ELF-1 (cell line): ENCODE results near the gene NINJ2.

Experiments
- DNase-seq: peaks from one replicate; pipeline ENCODE4 v3.0.0-alpha.2; 2016; ENCODE audit warnings: low read depth, low spot score

Gene NINJ2

DNA sequence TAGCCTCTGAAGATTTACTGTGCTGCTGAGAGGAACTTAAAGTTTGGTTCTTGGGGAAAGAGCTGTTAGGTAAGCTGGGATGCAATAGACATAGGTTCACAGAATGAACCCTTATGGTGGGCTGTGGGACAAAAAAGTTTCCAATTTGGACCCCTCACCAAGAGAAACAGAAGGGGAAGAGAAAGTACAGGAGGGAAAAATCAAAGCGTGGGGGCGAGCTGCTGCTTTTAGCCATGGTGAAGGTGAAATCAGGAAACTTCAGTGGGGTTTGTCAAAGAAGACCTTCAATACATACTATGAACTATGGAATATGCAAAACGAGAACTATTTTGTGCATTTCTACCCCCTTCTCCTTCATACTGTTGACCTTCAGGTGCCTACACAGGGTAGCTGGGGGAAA is 10.6 kb upstream of the NINJ2 start:
- DNase-seq: no peak

DNA sequence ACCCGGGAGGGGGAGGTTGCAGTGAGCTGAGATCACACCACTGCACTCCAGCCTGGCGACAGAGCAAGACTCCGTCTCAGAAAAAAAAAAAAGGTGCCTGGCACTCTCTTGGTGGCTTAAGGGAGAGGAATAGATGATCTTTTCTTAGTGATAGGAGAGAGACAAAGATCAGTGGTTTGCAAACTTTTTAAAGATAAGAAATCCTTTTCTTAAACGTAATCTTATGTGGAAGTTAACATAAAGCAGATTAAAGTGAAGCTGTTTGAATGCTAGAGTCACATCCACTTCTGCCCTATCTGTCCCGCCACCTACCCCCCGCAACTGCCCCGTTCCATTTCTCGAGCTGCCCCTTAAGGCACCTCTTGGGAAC is 6.3 kb upstream of the NINJ2 start:
- DNase-seq: no peak

DNA sequence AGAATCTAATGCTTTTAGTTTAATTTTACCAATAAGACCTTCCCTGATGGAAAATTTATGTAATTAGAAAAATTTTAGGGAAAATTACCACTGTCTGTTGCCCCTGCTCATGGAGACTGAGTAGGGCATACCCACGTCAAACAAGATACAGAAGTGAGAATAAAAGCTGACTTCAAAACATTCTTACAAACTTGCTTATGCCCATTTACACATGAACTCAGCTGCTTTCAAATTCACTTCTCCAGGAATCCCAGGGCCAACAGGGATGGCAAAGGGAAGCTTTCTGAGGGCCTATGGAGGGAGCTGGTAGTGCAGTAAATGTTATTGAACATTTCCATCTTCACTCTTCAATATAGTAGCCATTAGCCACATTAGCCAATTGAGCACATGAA is 4.8 kb upstream of the NINJ2 start:
- DNase-seq: no peak

DNA sequence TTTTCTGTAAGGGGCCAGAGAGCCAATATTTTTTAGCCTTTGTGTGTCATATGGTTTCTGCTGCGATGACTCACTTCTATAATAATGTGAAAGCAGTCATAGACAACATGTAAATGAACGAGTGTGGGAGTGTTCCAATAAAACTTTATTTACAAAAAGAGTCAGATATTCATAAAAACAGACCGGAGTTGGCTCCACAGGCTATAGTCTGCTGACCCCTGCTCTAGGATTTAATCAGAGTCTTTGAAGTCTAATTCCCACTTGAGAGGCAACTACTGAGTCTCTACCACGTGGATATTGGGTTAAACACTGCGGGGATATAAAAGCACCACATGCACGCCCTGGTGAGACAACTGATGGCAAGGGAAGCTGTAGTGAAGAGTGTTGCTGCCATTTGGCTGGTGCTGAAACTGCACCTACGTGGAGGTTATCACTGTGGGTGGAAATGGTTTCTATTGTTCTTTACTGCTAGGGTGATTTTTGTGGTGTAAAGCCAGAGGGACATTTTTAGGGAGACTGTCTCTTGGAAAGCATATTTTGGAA is 3.6 kb upstream of the NINJ2 start:
- no peak for DNase-seq

DNA sequence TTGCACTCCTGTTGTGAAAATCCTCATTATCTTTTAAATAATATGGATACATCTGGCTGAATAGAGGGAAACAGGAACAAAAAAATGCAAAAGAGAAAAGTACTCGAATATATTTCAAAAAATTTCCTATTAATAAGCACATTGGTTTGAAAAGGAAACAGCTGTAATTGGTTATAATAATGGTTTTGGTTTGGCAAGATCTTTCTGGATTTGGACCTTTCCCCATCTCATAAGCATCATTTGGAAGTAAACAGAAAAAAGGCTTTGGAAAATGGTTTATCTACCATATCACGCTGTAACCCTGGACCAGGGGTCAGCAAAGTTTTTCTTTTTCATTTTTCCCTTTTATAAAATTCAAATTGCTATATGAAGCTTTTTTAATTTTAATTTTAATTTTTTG is 2.8 kb upstream of the NINJ2 start:
- DNase-seq: no peak

DNA sequence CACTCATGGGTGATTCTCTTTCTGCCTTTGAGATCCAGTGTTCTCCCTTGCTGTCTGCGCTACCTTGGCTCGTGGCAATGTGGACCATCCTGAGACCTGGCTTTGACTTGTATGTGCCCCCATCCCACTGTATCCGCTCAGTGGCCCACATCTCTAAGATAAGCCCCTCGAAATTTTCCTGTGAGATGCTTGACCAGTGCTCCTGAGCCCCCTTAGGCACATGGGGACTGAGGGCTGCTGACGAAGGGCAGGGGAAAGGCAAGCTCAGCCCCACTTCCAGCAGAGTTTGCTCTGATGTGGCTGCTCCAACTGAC is 1.5 kb upstream of the NINJ2 start:
- DNase-seq: no peak

DNA sequence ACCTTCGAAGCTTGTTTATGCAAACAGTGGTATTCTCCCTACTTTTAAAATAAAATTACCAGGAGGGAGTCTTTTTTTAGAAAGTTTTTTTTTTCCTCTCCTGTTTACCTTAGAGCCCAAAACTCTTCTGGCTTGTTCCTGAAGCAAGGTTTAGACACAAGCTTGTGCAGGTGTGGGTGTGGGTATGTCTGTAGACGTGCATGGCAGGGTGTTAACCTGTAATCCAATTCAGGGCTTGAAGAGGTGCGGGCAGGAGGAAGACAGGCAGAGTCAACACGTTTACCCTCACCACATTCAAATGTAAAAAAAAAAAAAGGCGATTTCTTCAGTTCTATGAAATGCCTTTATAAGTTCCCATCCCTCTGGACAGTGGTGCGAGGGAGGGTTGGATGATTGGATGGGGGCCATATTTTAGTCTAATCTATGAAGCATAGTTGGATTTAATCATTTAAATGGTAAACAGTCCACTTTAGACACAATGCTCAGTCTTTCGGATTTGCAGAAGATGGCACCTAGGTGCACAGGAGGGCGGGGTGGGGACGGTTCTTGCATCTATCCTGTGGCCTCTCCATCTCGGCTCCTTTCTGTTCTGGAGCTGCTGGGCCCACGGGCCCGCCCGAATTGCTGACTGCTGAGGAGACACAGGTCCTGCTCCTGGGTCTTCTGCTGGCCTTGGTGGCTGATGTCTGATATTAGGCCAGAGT is 982 bp upstream of the NINJ2 start:
- DNase-seq: no peak

DNA sequence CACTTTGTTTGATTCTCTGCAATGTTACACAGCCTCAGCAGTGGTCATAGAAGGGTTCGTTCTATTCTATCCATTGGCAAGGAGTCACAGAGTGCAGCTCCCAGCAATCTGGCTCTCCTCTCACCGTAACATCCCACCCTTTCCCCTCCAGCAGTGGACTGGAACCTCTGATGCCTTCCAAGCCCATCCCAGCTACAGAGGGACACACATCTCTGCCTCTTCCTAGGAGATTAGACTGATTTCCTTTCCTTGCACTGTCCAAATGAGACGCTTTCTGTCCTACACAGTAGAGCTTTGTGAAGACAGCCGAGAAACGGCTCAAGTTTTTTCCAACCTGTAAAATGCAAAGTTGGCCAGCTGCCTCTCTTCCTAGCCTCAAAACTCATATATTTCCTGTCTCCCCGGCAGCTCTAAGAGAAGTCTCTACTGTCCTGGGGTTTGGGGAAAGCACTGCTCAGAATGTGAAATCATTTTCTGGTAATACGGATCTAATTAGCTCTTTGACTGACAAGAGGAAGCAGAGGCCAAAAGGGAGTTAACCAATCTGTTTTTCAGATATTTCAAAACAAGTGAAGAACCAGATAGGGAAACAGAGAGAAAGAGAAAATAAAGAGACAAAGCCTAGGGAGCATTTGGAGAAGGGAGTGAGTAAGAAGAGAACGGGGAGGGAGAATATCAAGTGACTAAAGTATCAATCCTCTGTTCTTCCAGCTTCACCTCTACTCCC is 516 bp downstream of the NINJ2 start:
- DNase-seq: no peak

DNA sequence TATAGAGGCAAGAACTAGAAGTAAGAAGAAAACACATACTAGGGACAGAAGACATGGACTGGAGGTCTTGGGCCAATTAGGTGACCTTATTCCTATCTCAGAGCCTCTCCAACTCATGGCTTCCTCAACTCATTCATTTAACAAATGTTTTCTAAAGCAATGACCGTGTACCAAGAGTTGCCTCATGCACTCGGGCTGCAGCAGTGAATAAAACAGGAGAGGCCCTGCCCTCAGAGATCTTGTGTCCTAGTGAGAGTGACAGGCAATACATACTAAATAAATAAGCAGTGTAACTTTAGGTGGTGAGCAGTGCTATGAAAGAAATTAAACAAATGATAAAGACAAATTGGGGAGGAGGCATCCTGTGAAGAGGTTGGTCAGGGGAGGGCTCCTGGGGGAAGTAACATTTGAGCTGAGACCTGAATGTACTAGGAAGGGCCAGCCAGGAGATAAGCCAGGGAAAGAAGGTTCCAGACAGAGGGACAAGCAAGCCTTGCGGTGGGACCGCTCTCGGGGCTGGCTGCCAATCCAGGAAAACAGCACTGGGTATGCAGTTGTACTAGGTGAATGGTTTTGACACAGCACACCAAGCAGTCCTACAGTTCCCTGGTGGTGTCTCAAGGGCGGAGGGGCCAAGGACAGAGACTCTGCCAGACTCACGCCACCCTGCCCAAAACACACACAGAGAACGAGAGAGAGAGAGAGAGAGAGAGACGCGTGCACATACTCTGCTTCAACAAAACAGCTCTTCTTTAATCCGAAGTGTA is 1.3 kb downstream of the NINJ2 start:
- no peak for DNase-seq

DNA sequence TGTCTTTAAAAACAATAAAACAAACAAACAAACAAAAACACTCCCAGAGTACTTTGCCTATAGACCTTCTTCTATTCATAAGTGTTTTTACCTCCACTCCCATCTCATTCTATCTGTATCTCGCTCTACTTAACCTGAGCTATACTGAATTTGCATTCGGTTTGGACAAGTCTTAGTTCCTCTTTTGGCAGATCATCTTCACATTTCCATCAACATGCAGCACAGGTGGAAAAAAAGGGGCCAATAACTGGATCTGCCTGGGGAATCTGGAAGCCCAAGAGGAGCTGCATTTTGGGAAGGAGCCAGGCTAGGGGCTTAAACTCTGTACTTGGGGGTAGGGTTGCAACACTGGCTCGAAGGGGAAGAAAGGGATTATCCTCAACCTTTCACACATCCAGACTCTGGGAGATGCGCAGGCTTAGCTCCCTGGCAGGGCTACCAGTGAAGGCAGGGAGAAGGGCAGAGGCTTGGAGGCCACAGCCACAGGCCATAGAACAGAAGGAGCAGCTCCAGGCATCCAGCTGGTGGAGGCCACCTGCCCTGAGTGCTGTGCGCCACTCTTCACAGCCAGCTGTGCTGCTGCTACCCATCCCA is 4.1 kb downstream of the NINJ2 start:
- DNase-seq: no peak

DNA sequence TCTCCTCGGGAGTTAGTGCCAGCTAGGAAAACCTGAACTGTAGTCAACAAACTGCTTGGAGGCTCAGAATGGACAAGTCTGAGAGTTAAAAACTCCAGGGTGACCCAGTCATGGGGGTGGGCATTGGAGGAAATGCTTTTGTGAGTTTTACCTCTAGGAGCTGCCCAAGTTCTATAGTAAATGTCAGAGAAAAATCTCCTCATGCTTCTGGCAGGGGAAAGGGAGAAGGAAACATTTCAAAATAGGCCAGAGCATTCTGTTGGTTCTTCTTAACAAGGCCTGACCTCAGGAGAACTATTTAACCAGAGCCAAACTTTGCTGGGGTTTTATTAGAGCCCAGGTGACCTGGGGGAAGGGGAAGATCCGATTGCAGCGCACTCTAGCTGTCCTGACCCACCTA is 12.3 kb downstream of the NINJ2 start:
- DNase-seq: no peak

DNA sequence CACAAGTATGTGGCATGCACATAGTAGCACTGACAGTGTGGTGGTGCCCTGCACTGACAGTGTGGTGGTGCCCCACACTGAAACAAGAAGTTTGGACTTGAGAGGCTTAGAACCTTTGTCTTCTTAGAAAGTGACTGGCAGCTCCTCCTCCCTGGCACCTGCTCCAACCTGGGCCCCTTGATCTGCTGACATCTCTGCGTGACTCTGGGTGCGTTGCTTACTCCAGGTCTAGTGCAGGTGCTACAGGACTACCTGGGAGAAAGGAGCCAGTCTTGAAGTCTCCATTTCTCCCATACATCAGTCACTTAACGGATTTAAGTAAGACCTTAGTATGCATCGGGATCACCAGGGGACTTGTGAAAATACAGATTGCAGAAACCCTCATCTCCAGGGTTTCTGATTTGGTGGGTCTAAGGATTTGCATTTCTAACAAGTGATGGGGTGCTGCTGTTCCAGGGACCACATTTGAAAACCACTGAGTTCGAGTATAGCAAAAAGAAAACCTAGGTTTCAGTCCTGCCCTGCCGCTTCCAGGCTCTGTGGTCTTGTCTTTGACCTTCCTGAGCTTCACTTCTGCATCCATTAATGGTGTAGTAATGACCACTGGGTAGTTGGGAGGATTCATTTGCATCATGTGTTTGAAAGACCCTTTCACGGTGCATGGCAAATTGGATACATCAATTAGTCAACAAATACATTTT is 15.7 kb downstream of the NINJ2 start:
- no peak for DNase-seq

DNA sequence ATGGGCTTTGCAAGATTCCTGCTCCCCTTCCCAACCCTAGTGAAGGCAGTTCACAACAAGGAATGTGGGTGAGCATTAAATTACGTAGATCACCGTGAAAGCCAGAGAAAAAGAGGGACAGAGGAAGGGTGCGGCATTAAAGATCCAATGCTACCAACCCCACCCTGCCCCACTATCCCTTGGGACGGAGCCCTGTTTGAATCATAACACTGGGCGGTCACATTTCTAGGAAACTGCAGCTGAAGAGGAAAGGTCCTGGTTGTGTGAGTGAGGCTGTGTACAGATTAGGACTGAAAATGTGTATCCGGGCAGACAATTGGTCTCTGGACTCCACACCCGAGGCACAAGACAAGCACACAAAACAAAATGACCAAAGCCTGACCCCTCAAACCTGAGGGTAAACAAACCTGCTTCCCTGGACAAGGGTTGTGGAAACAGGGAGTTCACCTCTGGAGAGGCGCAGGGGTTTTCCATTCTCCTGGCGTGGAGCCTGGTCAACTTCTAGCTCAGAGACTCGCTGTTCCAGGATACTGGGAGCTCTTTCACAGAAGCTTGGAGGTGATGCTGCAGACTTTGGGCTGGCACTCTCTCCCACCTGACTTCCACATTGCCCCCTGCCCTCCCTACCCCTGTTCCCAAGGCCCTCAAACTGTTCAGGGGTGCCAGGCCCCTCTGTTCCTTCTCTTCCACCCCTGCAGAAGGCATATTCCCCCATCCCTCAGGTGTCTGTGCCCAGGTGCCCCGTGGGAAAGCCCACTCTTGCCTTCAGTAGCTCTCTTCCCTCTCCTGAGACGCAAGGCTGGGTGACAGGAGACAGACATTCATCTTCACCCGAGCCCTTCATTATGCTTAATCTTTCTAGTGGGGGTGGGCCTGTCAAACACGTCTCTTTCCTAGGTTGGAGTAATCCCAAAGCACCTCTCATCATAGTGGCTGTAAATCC is 16.5 kb downstream of the NINJ2 start:
- DNase-seq: no peak

DNA sequence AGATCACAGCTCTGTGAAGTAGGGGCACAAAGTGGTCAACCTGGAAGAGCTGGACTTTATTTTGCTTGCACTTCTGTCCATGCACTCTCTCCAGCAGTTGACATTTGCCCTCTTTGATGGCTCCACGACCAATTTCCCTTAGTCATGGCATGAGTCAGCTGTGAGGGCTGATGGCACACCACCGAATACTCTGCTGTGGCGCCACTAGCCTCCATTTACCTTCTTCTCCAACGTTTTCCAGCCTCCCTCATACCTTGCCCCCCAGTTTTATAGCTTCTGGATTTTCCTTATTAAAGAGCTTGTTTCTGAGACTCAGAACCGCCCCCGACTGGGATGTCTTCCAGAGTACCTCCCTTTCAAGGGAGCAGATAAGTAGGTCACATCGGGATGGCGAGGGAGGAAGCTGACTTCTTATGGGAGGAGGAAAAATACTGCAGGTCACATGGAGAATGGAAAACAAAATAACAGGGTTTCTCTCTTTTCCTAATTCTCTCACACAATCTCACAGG is 17.6 kb downstream of the NINJ2 start:
- no peak for DNase-seq

DNA sequence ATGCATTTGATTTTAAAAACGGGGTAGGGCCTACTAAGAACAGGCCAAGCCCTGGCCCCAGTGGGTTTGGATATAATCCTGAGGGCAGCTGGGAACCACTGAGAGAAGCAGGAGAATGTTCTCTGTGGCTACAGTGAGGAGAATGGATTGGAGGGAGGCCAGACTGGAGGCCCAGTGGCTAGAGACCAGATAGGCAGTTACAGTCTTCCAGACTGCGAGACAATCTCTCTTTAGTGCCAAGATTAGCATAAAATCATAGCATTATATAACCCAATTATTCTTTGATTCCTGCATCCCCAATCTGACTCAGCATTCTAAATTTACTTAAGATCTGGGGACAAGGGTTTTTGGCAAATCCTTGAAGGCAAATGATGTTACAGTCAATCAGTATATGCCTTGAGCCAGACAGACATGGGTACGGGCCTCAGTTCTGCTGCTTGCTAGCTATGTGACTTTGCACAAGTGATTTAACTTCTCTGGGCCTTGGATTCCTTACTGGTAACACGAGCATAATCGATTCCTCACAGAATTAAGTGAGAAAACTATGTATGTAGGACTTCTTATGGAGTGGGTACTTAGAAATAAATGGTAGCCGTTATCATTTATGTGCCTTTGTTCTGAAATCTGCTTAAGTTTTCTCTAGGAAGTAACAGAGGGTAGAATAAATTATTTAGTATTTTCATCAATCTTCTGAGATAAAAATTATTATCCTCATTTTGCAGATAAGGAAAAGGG is 18.3 kb downstream of the NINJ2 start:
- no peak for DNase-seq

DNA sequence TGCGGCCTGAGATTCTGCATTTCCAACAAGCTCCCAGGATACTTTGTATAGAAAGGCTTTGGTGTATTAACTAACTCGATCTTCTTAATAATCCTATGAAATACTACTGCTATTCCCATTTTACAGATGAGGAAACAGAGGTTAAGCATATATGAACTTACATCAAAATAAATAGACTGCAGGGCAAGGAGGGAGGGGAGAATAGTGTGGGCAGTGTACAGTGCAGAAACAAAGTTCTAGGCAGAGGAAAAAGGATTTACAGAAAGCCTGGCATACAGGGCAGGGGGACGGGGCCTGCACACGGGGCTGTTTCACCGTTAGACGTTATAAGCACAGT is 19.0 kb downstream of the NINJ2 start:
- DNase-seq: no peak

DNA sequence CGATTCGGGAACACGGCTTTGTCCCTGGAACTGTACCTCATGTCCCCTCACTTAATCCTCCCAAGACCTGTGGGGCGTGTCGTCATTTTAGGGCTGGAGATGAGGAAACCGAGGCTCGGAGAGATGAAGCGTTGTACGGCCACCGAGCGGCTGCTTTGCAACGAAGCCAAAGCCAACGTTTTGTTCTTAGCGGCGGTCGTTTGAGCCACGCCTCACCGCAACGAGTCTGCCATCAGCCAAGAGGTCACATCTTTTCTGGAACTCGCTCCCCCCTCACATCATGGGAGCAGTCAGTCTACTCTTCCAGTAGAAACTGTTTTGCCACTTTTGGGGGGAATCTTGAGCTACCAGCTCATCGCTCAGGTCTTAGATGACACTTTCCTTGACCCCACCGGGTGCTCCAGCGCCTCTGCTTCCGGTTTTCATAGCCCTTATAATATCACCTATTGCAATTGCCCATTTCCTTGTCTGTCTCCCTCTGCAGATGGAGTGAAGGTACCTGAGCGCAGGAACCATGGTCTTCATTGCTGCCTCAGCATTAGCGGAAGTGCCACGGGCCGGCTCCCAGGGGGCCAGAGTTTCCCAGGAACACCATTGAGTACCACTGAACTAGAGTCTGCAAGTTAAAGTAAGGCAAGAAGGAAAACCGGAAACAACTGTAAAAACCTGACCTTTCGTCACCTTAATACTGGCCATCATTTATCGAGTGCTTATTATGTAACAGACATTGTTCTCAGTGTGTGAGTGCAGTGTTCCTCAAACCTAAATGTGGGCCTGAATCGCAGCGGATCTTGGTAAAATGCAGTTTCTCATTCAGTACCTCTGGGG is 19.6 kb downstream of the NINJ2 start:
- peak; percentile 49 for DNase-seq

DNA sequence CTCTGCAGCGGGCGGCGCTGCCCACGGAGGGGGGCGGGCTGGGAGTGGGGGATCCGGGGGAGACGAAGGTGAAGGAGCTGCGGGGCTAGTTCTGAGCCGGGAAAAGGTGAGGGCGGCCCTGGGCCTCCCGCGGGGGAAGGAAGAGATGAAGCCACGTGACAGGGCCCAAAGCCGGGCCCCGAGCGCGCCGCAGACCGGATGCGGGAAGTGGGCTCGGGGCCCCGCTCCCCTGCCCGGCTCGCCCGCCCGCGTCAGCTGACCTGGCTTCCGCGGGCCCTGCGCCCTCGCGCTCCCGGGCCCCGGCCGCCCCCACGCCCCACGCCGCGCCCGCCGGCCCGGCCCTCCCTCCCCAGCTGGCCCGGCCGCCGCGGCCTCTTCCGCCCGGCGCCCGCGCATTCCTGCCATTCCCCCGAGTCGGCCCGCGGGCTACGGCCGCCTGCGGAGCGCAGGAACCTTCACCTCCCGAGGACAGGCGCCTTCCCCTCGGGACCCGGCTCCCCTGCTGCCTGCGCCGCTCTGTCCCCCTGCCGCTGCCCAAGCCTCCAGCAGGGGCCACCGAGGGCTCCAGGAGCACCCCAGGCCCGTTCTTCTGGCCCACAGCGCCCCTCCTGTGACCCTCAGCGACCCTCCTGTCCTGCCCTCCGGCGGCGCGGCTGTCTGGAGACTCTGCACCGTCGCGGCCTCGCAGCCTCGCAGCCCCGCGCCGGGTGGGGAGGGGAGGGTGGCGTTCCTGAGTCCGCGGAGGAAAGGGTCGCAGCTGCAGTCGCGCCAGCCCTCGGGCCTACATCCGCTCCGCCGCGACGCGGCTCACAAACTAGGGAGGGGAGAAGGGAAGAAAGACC is 20.4 kb downstream of the NINJ2 start:
- peak; percentile 85 for DNase-seq
